Measurements from ENCODE around the gene IL26. TPM values are rescaled to one million over a fixed set of nuclear protein-coding genes. Genes with fewer than 3 reads are reported as not detected.
"Not testable (repeated sequence)": the region's sequence is repeated elsewhere in the genome, so short reads cannot be mapped to it uniquely, and the experiment has no call there.

IL26 gene
- polyA plus RNA-seq, 1 donor, result not detected

- no peak for DNase-seq
Observed at GRCh38 chr12:68198507-68199086, 27.0 kb downstream of the IL26 start.

- no peak for DNase-seq
Observed at GRCh38 chr12:68190301-68190700, 35.3 kb downstream of the IL26 start.

GRCh38 chr12:68189821-68190242 is 35.8 kb downstream of the IL26 start:
- no peak for DNase-seq

GRCh38 chr12:68185598-68185997 is 40.0 kb downstream of the IL26 start:
- no peak for DNase-seq

- DNase-seq, result peak; percentile 9
Observed at GRCh38 chr12:68180792-68181744, 44.5 kb downstream of the IL26 start.

- DNase-seq, result no peak
Observed at GRCh38 chr12:68178774-68179439, 46.7 kb downstream of the IL26 start.

- no peak for DNase-seq
Observed at GRCh38 chr12:68178184-68178583, 47.4 kb downstream of the IL26 start.

- no peak for DNase-seq
Observed at GRCh38 chr12:68177562-68177961, 48.0 kb downstream of the IL26 start.

GRCh38 chr12:68176257-68176656 is 49.4 kb downstream of the IL26 start:
- DNase-seq, result no peak

GRCh38 chr12:68175557-68176061 is 50.0 kb downstream of the IL26 start:
- no peak for DNase-seq

- not testable (repeated sequence) for DNase-seq
Observed at GRCh38 chr12:68174761-68175160, 50.8 kb downstream of the IL26 start.

- DNase-seq, result no peak
Observed at GRCh38 chr12:68173792-68174191, 51.8 kb downstream of the IL26 start.

- DNase-seq, result no peak
Observed at GRCh38 chr12:68170726-68171125, 54.9 kb downstream of the IL26 start.

- no peak for DNase-seq
Observed at GRCh38 chr12:68169213-68169889, 56.3 kb downstream of the IL26 start.

GRCh38 chr12:68166317-68166831 is 59.2 kb downstream of the IL26 start:
- DNase-seq, result no peak

- DNase-seq, result no peak
Observed at GRCh38 chr12:68163560-68164081, 62.0 kb downstream of the IL26 start.

GRCh38 chr12:68162374-68162773 is 63.2 kb downstream of the IL26 start:
- no peak for DNase-seq

GRCh38 chr12:68159681-68160304 is 65.8 kb downstream of the IL26 start, which contains the start of gene IFNG:
Gene IFNG, minus strand, starts transcription at chr12:68159740. Its CDS starts 125 bp downstream, at chr12:68159615.
- DNase-seq, result no peak

- DNase-seq, result no peak
Observed at GRCh38 chr12:68158432-68158831, 67.2 kb downstream of the IL26 start.

- no peak for DNase-seq
Observed at GRCh38 chr12:68157380-68157779, 68.2 kb downstream of the IL26 start.

GRCh38 chr12:68156636-68157035 is 69.0 kb downstream of the IL26 start:
- no peak for DNase-seq
